Naive thymus-derived CD8-positive, alpha-beta T cell (primary cell): ENCODE results near the gene MYOF. TPM values are rescaled to one million over a fixed set of nuclear protein-coding genes. Genes with fewer than 3 reads are reported as not detected.
"Not testable (repeated sequence)": the region's sequence is repeated elsewhere in the genome, so short reads cannot be mapped to it uniquely, and the experiment has no call there.

Experiments
- ATAC-seq, 2 donors: fragments of 150-1000 bp; cut with Tn5 transposase in 1 of 2; sonication (Bioruptor Pico), chemical (Tn5 transposase) in 1 of 2; 1 replicate in 1 of 2; 2 replicates in 1 of 2; pipeline ENCODE4 v1.10.0; 2021; ENCODE audit warnings: mild to moderate bottlenecking in 2 of 2, moderate library complexity in 2 of 2
- POLR2A ChIA-PET: fragments of 350-600 bp; sonication (Branson Sonifier 250); formaldehyde crosslinking; loops from one replicate; lab custom pipeline; 2021; ENCODE audit warnings: antibody characterized with exemption; lab: Charles Lee
- DNase-seq, 10 donors: peaks; one replicate each; pipeline versions ENCODE4 v3.0.0 to v3.0.0-alpha.2; 2020 to 2022
- H3K27ac Mint-ChIP-seq, 10 donors: one replicate each; pipeline ENCODE4 v1.8.0; 2020 to 2022; ENCODE audit warnings: mild to moderate bottlenecking in 10 of 10, mixed read lengths in 10 of 10, moderate library complexity in 4 of 10, inconsistent platforms in 1 of 10
- H3K27me3 Mint-ChIP-seq, 5 donors: one replicate each; pipeline ENCODE4 v1.8.0; 2021 to 2022; ENCODE audit warnings: mixed read lengths in 5 of 5
- H3K36me3 Mint-ChIP-seq, 3 donors: one replicate each; pipeline ENCODE4 v1.8.0; 2020 to 2022; ENCODE audit warnings: mixed read lengths in 3 of 3, mild to moderate bottlenecking in 2 of 3, inconsistent platforms in 1 of 3
- H3K4me1 Mint-ChIP-seq, 4 donors: one replicate each; pipeline ENCODE4 v1.8.0; 2021 to 2022; ENCODE audit warnings: mixed read lengths in 4 of 4
- H3K4me3 Mint-ChIP-seq, 10 donors: one replicate each; pipeline ENCODE4 v1.8.0; 2020 to 2022; ENCODE audit warnings: mild to moderate bottlenecking in 10 of 10, mixed read lengths in 10 of 10, moderate library complexity in 6 of 10, inconsistent platforms in 1 of 10
- H3K9me3 Mint-ChIP-seq, 9 donors: one replicate each; pipeline ENCODE4 v1.8.0; 2020 to 2022; ENCODE audit warnings: mixed read lengths in 9 of 9, mild to moderate bottlenecking in 3 of 9, inconsistent platforms in 1 of 9, moderate library complexity in 1 of 9
- polyA plus RNA-seq, 3 donors: library from polyadenylated mRNA; unstranded; fragments of 300-500 nt; fragmentation: Illumina TruSeq; gene quantifications; one replicate each; pipeline ENCODE4 v1.2.3, GENCODE V29; 2021
- total RNA-seq, 8 experiments: library from RNA in 2 of 8; stranded (reverse) in 2 of 8; gene quantifications; one replicate each; pipeline ENCODE4 v1.2.3 and lab custom pipeline; 2021 to 2026

Gene MYOF
- total and polyA plus RNA-seq, 5 experiments from 2014 or later, result 0.11 TPM; not detected in 4

DNA sequence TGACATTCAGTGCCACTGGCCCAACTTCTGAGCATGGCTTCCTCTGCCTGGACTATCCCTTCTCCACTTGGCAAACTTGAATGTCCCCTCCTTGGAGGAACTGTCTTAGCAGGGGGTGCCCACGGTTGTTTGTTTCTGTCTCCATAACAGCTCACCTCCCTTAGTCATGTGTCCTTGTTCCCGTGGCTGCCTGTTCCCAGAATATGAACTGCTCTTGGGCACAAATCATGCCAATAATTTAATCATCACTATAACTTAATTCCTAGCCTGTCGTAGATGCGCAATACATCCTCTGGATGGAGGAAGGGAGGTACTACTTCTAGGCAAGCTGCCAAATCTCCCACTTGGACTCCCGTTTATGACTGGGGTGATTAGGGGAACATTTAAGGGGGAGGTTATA lies 173.1 kb downstream of the MYOF start:
- H3K27ac Mint-ChIP-seq, result no peak overlapping the region

DNA sequence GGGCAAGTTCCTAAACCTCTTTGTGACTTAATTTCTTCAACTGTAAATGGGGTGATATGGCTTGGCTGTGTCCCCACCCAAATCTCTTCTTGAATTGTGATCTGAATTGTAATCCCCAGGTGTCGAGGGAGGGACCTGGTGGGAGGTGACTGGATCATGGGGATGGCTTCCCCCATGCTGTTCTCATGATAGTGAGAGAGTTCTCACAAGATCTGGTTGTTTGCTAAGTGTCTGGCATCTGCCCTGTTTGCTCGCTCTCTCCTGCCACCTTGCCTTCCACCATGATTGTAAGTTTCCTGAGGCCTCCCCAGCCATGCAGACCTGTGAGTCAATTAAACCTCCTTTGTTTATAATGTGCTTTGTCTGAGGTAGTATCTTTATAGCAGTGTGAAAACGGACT lies 177.0 kb downstream of the MYOF start:
- Mint-ChIP-seq H3K27me3 (peaks cover 0 to 14% (median 7%) of the 10 kb centered on the region in 5 donors), H3K4me3 (no peak overlapping the region), H3K9me3 (no peaks in the 10 kb centered on the region), H3K27ac (no peak overlapping the region), H3K4me1 (no peaks in the 10 kb centered on the region), H3K36me3 (no peaks in the 10 kb centered on the region)
- POLR2A ChIA-PET, result no interaction called here
- ATAC-seq, result no peak
- DNase-seq, result no peak

More for the DNA sequence above, 173.1 kb downstream of the MYOF start:
- H3K27me3 Mint-ChIP-seq, result peaks cover 5 to 19% (median 13%) of the 10 kb centered on the region in 5 donors
- POLR2A ChIA-PET, result no interaction called here
- no peaks in the 10 kb centered on the region for H3K36me3 Mint-ChIP-seq
- no peaks in the 10 kb centered on the region for H3K9me3 Mint-ChIP-seq
- DNase-seq (no peak), ATAC-seq (no peak)
- no peaks in the 10 kb centered on the region for H3K4me1 Mint-ChIP-seq
- H3K4me3 Mint-ChIP-seq, result no peak overlapping the region

DNA sequence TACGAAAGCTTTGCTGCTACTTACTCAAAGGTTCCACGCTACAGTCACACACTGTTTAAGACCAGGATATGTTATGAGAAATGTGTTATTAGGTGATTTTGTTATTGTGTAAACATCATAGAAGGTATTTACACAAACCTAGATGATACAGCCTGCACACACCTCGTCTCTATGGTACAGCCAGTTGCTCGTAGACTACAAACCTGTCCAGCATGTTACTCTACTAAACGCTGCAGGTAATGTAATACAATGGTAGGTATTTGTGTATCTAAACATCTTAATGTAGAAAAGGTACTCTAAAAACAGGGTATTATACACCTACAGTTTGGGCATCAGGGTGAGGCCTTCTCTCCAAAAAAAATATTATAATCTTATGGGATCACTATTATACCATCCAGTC lies 181.2 kb downstream of the MYOF start:
- POLR2A ChIA-PET, result no interaction called here
- H3K27ac Mint-ChIP-seq, result no peak overlapping the region
- H3K9me3 Mint-ChIP-seq, result no peaks in the 10 kb centered on the region
- H3K36me3 Mint-ChIP-seq, result no peaks in the 10 kb centered on the region
- DNase-seq (no peak), ATAC-seq (no peak)
- H3K27me3 Mint-ChIP-seq, result peaks cover 0 to 2% (median 0%) of the 10 kb centered on the region in 5 donors
- H3K4me1 Mint-ChIP-seq, result no peaks in the 10 kb centered on the region
- H3K4me3 Mint-ChIP-seq, result no peak overlapping the region

DNA sequence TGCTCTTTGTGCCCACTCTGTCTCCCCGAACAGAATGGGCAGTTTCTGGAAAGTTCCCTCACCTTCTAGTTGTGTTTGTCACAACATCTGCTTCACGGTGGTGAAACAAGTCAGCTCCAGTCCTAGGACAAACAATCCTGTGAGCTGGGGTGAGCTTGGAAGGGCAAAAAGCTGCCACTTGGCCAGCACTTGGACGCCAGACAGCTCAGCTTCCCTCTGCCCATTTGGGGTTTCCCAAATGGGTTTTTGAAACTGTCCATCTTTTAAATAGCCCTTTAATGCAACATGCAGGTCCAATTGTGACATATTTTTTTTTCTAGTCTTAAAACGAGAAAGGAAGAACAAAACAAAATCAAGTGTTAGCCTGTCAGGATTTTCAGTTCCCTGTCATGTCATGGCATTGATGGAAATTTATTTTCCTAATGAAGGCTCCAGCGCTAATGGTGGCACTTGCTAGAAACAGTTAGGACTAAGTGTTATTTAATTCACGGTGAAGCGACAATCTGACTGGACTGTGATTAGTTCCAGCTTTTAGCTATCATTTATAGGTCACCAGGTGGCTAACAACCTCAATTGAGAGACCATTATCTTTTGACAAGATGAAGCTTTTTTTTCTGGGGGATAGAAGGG lies 181.7 kb downstream of the MYOF start:
- no peaks in the 10 kb centered on the region for H3K4me1 Mint-ChIP-seq
- POLR2A ChIA-PET, result no interaction called here
- H3K9me3 Mint-ChIP-seq, result no peaks in the 10 kb centered on the region
- no peak overlapping the region for H3K4me3 Mint-ChIP-seq
- H3K36me3 Mint-ChIP-seq, result no peaks in the 10 kb centered on the region
- peaks cover 0 to 2% (median 0%) of the 10 kb centered on the region in 5 donors for H3K27me3 Mint-ChIP-seq
- no peak overlapping the region for H3K27ac Mint-ChIP-seq
- ATAC-seq (no peak), DNase-seq (no peak)

DNA sequence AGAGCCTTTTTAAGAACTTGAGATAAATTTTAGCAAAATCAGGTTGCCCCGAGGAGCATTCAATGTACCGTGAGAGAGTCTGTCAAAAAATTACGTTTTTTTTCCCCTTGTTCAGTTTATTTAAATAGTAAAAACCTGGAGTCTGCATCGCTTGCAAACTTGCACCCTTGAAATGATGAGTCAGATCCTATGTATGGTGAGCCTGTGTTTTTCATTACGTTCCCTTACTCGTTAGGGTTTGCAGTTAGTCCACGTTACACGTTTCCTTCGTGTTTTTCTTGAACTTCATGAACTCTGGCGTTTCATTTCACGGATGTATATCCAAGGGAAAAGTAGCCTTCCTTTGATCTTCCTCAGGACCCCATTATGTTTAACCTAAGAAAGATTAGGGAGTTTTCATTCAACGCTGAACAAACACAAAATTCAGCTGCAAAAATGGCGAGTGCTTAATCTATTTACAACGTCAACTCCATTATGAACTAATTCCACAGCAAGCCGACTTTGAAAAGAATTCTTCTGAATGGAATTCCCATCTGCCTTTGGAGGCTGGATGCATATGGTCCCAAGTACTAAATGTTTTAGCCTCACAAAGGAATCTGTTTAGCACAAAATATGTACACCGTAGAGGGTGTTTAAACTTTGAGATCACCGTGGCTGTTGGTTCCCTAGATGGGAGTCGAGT lies 182.4 kb downstream of the MYOF start:
- no peak overlapping the region for H3K27ac Mint-ChIP-seq
- DNase-seq, result no peak
- H3K4me3 Mint-ChIP-seq, result no peak overlapping the region
- H3K27me3 Mint-ChIP-seq, result peaks cover 0 to 2% (median 0%) of the 10 kb centered on the region in 5 donors
- no peak for ATAC-seq
- POLR2A ChIA-PET, result no interaction called here
- H3K9me3 Mint-ChIP-seq, result no peaks in the 10 kb centered on the region
- H3K4me1 Mint-ChIP-seq, result no peaks in the 10 kb centered on the region
- no peaks in the 10 kb centered on the region for H3K36me3 Mint-ChIP-seq

DNA sequence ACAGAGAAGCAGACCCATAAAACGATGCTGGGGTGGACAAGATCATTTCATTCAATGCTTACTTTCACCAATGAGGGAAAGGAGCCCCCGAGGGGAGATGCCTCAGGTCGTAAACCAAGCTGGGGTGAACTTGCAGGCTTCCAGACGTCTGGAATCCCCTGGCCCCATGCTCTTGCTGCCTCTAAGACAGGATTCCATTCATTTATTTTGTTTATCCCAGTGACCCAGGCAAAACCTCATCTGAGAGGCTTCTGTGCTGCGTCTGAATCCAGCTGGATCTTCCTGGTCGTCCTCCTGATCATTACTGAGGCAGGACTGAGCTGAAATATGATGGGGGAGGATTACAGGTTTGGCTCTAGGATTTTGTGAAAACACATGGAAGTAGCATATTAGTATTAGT lies 182.9 kb downstream of the MYOF start:
- H3K36me3 Mint-ChIP-seq, result no peaks in the 10 kb centered on the region
- no peak for DNase-seq
- H3K4me1 Mint-ChIP-seq, result no peaks in the 10 kb centered on the region
- H3K4me3 Mint-ChIP-seq, result no peak overlapping the region
- no peak overlapping the region for H3K27ac Mint-ChIP-seq
- ATAC-seq, result no peak
- H3K9me3 Mint-ChIP-seq, result no peaks in the 10 kb centered on the region
- peaks cover 0 to 1% (median 0%) of the 10 kb centered on the region in 5 donors for H3K27me3 Mint-ChIP-seq
- POLR2A ChIA-PET, result no interaction called here

DNA sequence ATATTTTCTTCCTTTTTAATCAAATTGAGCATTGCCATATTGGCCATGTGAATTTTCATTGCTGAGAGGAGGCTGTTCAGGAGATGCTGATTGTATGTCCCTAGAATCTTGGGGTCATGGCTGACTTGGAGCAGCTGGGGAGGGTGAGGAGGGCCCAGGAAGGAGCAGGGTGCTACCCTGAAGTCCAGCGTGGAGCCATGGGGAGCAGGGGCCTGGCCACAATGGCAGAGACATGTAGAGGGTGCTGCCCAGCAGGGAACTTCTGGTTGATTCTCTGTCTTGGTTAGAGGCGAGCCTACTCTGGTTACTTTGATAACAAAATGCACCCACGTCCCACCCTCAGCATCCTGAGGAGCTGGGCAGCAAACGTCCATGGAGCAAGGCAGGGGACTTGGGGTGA lies 186.0 kb downstream of the MYOF start:
- POLR2A ChIA-PET, result no interaction called here
- Mint-ChIP-seq H3K4me1 (no peaks in the 10 kb centered on the region), H3K9me3 (no peaks in the 10 kb centered on the region), H3K4me3 (no peak overlapping the region), H3K27ac (no peak overlapping the region), H3K36me3 (no peaks in the 10 kb centered on the region), H3K27me3 (no peaks in the 10 kb centered on the region)
- no peak for ATAC-seq
- DNase-seq, result no peak

DNA sequence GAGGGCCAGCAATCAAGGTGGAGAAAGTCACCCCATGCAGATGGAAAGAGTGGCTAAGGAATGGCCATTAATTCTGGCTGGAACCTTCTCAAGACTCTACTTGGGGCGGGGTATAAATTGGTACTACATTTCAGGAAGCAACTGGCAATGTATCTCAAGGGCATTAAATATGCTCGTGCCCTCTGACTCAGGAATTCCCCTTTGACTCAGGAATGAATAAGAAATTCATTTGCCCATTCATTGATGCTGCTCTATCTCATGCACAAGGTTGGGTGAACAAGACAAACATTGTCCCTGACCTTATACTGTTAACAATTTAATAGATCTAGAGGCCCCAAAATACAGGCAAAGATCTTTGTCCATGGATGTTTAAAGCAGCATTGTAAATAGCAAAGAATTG lies 188.1 kb downstream of the MYOF start:
- POLR2A ChIA-PET, result no interaction called here
- Mint-ChIP-seq H3K4me1 (no peaks in the 10 kb centered on the region), H3K27me3 (no peaks in the 10 kb centered on the region)

DNA sequence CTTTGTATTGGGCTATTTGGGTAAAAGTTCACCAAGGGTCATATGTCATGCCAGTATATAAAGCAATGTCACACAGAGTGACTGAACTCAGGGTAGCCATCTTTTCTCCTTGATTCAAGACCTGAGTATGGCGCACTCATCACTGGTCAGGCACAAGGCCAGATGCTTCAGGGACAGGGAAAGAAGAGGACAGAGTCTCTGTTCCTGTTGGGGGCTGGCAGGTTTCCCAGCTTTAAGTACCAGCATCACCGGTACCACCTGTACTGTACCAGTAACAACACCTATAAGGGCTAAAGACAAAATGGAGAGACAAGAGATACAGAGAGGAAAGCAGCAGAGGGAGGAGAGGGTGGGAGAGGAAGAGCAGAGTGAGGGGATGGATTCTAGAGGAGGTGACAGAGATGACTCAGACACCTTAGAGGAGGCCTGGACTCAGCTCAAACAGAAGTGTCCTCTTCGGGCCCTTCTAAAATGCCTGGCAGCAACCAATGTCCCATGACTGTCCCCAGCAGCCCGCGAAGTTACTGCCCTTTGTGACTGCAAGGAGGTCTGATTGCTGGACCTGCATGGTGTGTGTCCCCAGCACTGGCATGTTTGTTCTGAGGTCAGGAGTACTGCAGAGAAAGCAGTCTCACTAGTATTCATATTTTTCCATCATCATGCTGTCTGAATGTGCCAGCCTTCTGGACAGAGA lies 191.3 kb downstream of the MYOF start:
- ATAC-seq, result no peak
- Mint-ChIP-seq H3K4me1 (no peaks in the 10 kb centered on the region), H3K27ac (peak overlapping the region in 1 of 10 donors; percentile 27), H3K9me3 (no peaks in the 10 kb centered on the region), H3K36me3 (no peaks in the 10 kb centered on the region), H3K4me3 (no peak overlapping the region), H3K27me3 (no peaks in the 10 kb centered on the region)
- POLR2A ChIA-PET, result no interaction called here
- no peak for DNase-seq

More for the DNA sequence above, 188.1 kb downstream of the MYOF start:
- Mint-ChIP-seq H3K4me3 (no peak overlapping the region), H3K36me3 (no peaks in the 10 kb centered on the region), H3K27ac (no peak overlapping the region), H3K9me3 (no peaks in the 10 kb centered on the region)
- ATAC-seq (no peak), DNase-seq (no peak)

DNA sequence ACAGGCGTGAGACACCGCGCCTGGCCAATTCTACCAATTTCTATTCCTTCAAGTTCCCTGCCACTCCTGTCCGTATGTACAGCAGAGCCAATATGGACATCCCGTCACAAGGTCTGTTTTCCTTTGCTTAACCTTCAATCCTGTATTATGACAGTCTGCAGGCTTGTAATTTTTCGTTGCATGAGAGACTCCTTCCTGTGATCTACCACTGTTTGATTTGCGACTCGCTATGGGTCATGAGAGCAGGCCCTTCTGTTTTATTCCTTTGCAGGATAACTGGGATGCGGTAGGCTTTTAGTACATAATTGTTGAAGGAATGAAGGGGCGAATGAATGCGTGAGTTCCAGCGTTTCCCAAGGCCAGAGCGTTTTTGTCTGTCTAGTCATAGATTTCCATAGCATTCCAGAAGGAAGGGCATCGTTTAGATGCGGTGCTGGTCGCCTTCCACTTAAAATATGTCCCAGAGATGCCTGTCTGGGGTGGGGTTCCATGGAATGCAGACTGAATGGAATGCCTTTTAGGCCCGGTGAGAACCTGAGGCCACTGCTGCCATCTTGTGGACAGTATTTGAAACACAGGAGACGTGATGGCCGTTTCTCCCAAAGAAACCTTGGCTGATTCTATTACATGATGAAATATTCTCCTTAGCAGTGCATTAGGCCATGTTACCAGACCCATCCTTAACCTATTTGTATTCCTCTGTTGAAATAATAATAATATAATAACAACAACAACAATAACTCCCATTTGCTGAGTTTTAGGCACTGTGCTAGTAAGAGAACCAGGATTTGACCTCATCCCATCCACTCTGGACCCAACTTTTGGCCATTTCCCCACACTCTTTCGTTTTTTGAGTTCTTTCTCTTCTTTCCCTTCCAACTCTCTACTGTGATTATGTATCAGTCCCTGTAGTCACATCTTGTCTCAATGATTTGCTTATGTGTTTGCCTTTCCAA lies 193.2 kb downstream of the MYOF start:
- Mint-ChIP-seq H3K9me3 (no peaks in the 10 kb centered on the region), H3K36me3 (no peaks in the 10 kb centered on the region), H3K27ac (peak overlapping the region in 2 of 10 donors; percentile 28 to 43), H3K27me3 (no peaks in the 10 kb centered on the region), H3K4me1 (no peaks in the 10 kb centered on the region), H3K4me3 (no peak overlapping the region)
- peak in 9 of 10 donors; percentile 2 to 50 (median 34) for DNase-seq
- POLR2A ChIA-PET, result no interaction called here
- no peak for ATAC-seq

DNA sequence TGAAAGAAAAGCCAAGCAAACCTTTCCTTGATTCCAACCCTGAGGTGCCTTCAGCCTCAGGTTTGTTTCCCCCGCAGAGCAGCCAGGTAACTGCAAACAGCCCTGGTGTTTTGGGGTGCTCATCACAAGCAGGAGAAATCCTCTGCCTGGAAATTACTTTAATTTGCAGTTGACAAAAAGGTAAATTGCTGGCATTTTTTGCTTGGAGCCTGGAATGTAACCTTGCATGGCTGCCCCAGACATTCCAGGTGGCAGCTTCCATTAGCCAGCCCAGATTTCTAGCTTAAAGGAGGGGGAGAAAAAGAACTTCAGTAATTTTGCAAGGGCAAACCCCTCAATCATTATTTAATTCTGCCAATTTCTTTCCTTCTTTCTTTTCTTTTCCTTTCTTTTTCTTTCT lies 194.4 kb downstream of the MYOF start:
- Mint-ChIP-seq H3K27me3 (no peaks in the 10 kb centered on the region), H3K36me3 (no peaks in the 10 kb centered on the region), H3K4me1 (peaks cover 0 to 3% (median 0%) of the 10 kb centered on the region in 4 donors), H3K9me3 (no peaks in the 10 kb centered on the region), H3K27ac (no peak overlapping the region), H3K4me3 (no peak overlapping the region)
- POLR2A ChIA-PET, result no interaction called here
- DNase-seq (no peak), ATAC-seq (no peak)

DNA sequence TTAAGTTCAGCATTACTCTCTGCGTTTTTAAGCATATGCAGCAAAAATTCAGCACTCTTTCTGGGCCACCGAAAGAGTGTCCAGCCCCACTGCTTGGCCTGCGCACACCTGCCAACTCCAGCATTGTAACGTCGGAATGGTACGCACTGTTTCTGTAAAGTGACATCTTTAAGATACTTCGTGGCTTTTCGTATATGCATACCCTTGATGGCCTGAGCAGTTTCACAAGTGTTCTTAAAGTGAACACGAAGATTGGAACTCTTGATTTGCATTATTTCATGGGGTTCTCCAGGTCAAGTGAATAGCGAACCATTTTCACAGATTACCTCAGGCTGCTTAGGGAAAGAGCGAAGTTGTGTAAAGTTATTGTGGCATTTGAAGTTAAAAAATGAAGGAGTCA lies 197.9 kb downstream of the MYOF start:
- H3K4me3 Mint-ChIP-seq, ATAC-seq, H3K27me3 Mint-ChIP-seq, H3K9me3 Mint-ChIP-seq, DNase-seq, H3K27ac Mint-ChIP-seq, H3K36me3 Mint-ChIP-seq, H3K4me1 Mint-ChIP-seq: not testable (repeated sequence)
- POLR2A ChIA-PET, result interaction anchor here (1.0 kb wide), 1 partner anchor 12 kb away, joined by 3 read pairs; no protein-coding TSS in a partner anchor
